HCT116 (cell line): ENCODE results near the gene VIPR2. TPM values are rescaled to one million over a fixed set of nuclear protein-coding genes. Genes with fewer than 3 reads are reported as not detected.

Experiments used
- ATAC-seq: fragments of 200-7000 bp; cut with Tn5 transposase; 2 replicates; pipeline ENCODE4 v1.9.1; 2020; ENCODE audit warnings: mild to moderate bottlenecking, moderate library complexity
- BruUV-seq: library from RNA; stranded (reverse); fragments of 400-500 nt; replicated peaks from 2 replicates; lab custom pipeline; 2021; lab: Mats Ljungman, UMichigan
- CTCF ChIA-PET: fragments of 300-600 bp; sonication (Branson Sonifier 250); formaldehyde crosslinking; loops from one replicate; lab custom pipeline; 2021; ENCODE audit warnings: antibody characterized with exemption; lab: Charles Lee
- POLR2A ChIA-PET: fragments of 300-600, 350-600 bp; sonication (Branson Sonifier 250); formaldehyde crosslinking; loops from one replicate; lab custom pipeline; 2021; ENCODE audit warnings: antibody characterized with exemption; lab: Charles Lee
- RAD21 ChIA-PET, 2 experiments: fragments of 300-600 bp; sonication (Branson Sonifier 250); formaldehyde crosslinking; loops; one replicate each; lab custom pipeline; 2023; ENCODE audit warnings: low total read pairs in 2 of 2; ENCODE audit not compliant: uncharacterized antibody in 2 of 2, unreplicated experiment in 2 of 2, low non-redundant PET in 1 of 2; lab: Charles Lee
- DNase-seq: peaks from one replicate; pipeline ENCODE4 v3.0.0-alpha.2; 2010; ENCODE audit warnings: low read depth, low spot score
- H2AFZ ChIP-seq: fragments of 200-600 bp; shearing (Covaris generic), sonication (generic); 2 replicates; pipeline ENCODE4 v1.6.1; 2017; ENCODE audit warnings: low read depth, mixed run types, mixed read lengths, antibody characterized with exemption, low read length; ENCODE audit not compliant: poor library complexity, severe bottlenecking
- H3K27ac ChIP-seq: 2 replicates; pipeline ENCODE4 v1.5.1; 2012; ENCODE audit warnings: low read depth, low read length
- H3K27me3 ChIP-seq: fragments of 200-600 bp; sonication (generic); 2 replicates; pipeline ENCODE4 v1.6.1; 2016; ENCODE audit warnings: mixed run types, low read length, mixed read lengths; ENCODE audit not compliant: insufficient read depth
- H3K36me3 ChIP-seq, 2 experiments: fragments of 200-500 bp in 1 of 2; fragments of 200-600 bp in 1 of 2; sonication (Bioruptor generic) in 1 of 2; sonication (generic) in 1 of 2; 2 replicates each; pipeline versions ENCODE4 v1.5.1 to v1.6.1; 2014 to 2016; ENCODE audit warnings: low read length in 2 of 2, inconsistent platforms in 1 of 2, mixed read lengths in 1 of 2, mixed run types in 1 of 2; ENCODE audit not compliant: insufficient read depth in 2 of 2, control insufficient read depth in 1 of 2
- H3K4me1 ChIP-seq, 2 experiments: fragments of 200-600 bp in 1 of 2; sonication (generic) in 1 of 2; 2 replicates each; pipeline versions ENCODE4 v1.5.1 to v1.6.1; 2012 to 2017; ENCODE audit warnings: low read length in 2 of 2, inconsistent platforms in 1 of 2, mild to moderate bottlenecking in 1 of 2, mixed read lengths in 1 of 2, mixed run types in 1 of 2, moderate library complexity in 1 of 2; ENCODE audit not compliant: insufficient read depth in 2 of 2, control insufficient read depth in 1 of 2
- H3K4me2 ChIP-seq: fragments of 200-600 bp; sonication (generic); 2 replicates; pipeline ENCODE4 v1.6.1; 2017; ENCODE audit warnings: mixed run types, low read length, mixed read lengths
- H3K4me3 ChIP-seq, 2 experiments: fragments of 200-600 bp in 1 of 2; sonication (generic) in 1 of 2; replicated peaks in 1 of 2; 2 replicates each; pipeline ENCODE4 v1.5.1; 2011 to 2016; ENCODE audit warnings: low read length in 2 of 2, control low read depth in 1 of 2, low read depth in 1 of 2, mild to moderate bottlenecking in 1 of 2, mixed read lengths in 1 of 2, mixed run types in 1 of 2
- H3K79me2 ChIP-seq: fragments of 200-600 bp; sonication (generic); 2 replicates; pipeline ENCODE4 v1.6.1; 2017; ENCODE audit warnings: mild to moderate bottlenecking, mixed run types, low read length, moderate library complexity, mixed read lengths; ENCODE audit not compliant: insufficient read depth
- H3K9ac ChIP-seq: fragments of 200-600 bp; sonication (generic); 2 replicates; pipeline ENCODE4 v1.6.1; 2016; ENCODE audit warnings: low read length, mixed read lengths
- H3K9me2 ChIP-seq: fragments of 200-600 bp; sonication (generic), shearing (Covaris generic); 2 replicates; pipeline ENCODE4 v1.6.1; 2017; ENCODE audit warnings: mixed run types, mild to moderate bottlenecking, moderate library complexity; ENCODE audit not compliant: insufficient read depth
- H3K9me3 ChIP-seq, 2 experiments: fragments of 200-500 bp in 1 of 2; fragments of 200-600 bp in 1 of 2; sonication (Bioruptor generic) in 1 of 2; sonication (generic) in 1 of 2; 2 replicates each; pipeline ENCODE4 v1.6.1; 2014 to 2017; ENCODE audit warnings: low read length in 2 of 2, mixed read lengths in 2 of 2, inconsistent platforms in 1 of 2, low read depth in 1 of 2, mild to moderate bottlenecking in 1 of 2, mixed run types in 1 of 2, moderate library complexity in 1 of 2; ENCODE audit not compliant: control insufficient read depth in 1 of 2, insufficient read depth in 1 of 2
- H4K20me1 ChIP-seq: fragments of 200-600 bp; sonication (generic), shearing (Covaris generic); 2 replicates; pipeline ENCODE4 v1.6.1; 2017; ENCODE audit warnings: mixed run types, mild to moderate bottlenecking, moderate library complexity; ENCODE audit not compliant: insufficient read depth
- CBX3 ChIP-seq: IDR thresholded peaks from 2 replicates; pipeline ENCODE4 v1.6.1; 2012; ENCODE audit warnings: low read depth
- CEBPB ChIP-seq: IDR thresholded peaks from 2 replicates; pipeline ENCODE4 v1.6.1; 2012; ENCODE audit warnings: low read depth
- EGR1 ChIP-seq: IDR thresholded peaks from 2 replicates; pipeline ENCODE4 v1.6.1; 2012; ENCODE audit warnings: low read depth
- ELF1 ChIP-seq: IDR thresholded peaks from 2 replicates; pipeline ENCODE4 v1.6.1; 2012; ENCODE audit warnings: low read depth, borderline replicate concordance
- EZH2 ChIP-seq: fragments of 200-600 bp; sonication (generic); IDR thresholded peaks from 2 replicates; pipeline ENCODE4 v1.6.1; 2017; ENCODE audit warnings: antibody characterized with exemption, mixed run types
- EZH2phosphoT487 ChIP-seq: fragments of 200-600 bp; IDR thresholded peaks from 2 replicates; pipeline ENCODE4 v1.6.1; 2018; ENCODE audit warnings: antibody characterized with exemption, borderline replicate concordance
- FOSL1 ChIP-seq: IDR thresholded peaks from 2 replicates; pipeline ENCODE4 v1.6.1; 2012; ENCODE audit warnings: low read depth
- JUND ChIP-seq: IDR thresholded peaks from 2 replicates; pipeline ENCODE4 v1.6.1; 2012
- SIN3A ChIP-seq: IDR thresholded peaks from 2 replicates; pipeline ENCODE4 v1.6.1; 2012; ENCODE audit warnings: low read depth
- SP1 ChIP-seq: IDR thresholded peaks from 2 replicates; pipeline ENCODE4 v1.6.1; 2012; ENCODE audit warnings: low read depth
- SRF ChIP-seq: IDR thresholded peaks from 2 replicates; pipeline ENCODE4 v1.6.1; 2012; ENCODE audit warnings: low read depth
- TCF7L2 ChIP-seq: IDR thresholded peaks from 2 replicates; pipeline ENCODE4 v1.7.0; 2011; ENCODE audit warnings: borderline replicate concordance, inconsistent platforms; ENCODE audit not compliant: insufficient read depth, insufficient read length; ENCODE audit errors: extremely low read depth
- YY1 ChIP-seq: IDR thresholded peaks from 2 replicates; pipeline ENCODE4 v1.6.1; 2011; ENCODE audit warnings: low read length, low read depth, moderate library complexity, mild to moderate bottlenecking; ENCODE audit not compliant: insufficient replicate concordance; ENCODE audit errors: extremely low read depth
- ZFX ChIP-seq: fragments of 450-650 bp; IDR thresholded peaks from 2 replicates; pipeline ENCODE4 v1.6.1; 2017
- ZNF274 ChIP-seq: fragments of 200-500 bp; sonication (Bioruptor generic); IDR thresholded peaks from 2 replicates; pipeline ENCODE4 v1.6.1; 2014; ENCODE audit warnings: mild to moderate bottlenecking, low read depth, low read length, inconsistent platforms
- intact Hi-C: fragments of 100-400 bp; cut with micrococcal nuclease; formaldehyde crosslinking; loops from 2 replicates; pipeline ENCODE4 v1.10.0; 2022
- total RNA-seq: library from RNA; stranded (reverse); gene quantifications from one replicate; pipeline ENCODE4 v1.2.1, GENCODE V29; 2021; ENCODE audit not compliant: unreplicated experiment
- TF ChIP-seq, protein P1 (sequence below): IDR thresholded peaks from 2 replicates; pipeline ENCODE4 v1.6.1; 2012
- TF ChIP-seq, protein P2 (sequence below): IDR thresholded peaks from 2 replicates; pipeline ENCODE4 v1.6.1; 2012
- TF ChIP-seq, protein P3 (sequence below), 3 experiments: fragments of 200-600 bp in 1 of 3; sonication (generic) in 1 of 3; IDR thresholded peaks in 2 of 3; conservative IDR thresholded peaks in 1 of 3; 2 replicates each; pipeline ENCODE4 v1.5.1; 2012 to 2017; ENCODE audit warnings: low read depth in 2 of 3, low read length in 2 of 3, antibody characterized with exemption in 1 of 3, borderline replicate concordance in 1 of 3, control low read depth in 1 of 3, mild to moderate bottlenecking in 1 of 3, mixed read lengths in 1 of 3, mixed run types in 1 of 3, moderate library complexity in 1 of 3; ENCODE audit not compliant: insufficient read depth in 1 of 3
- TF ChIP-seq, protein P4 (sequence below): IDR thresholded peaks from 2 replicates; pipeline ENCODE4 v1.6.1; 2012; ENCODE audit warnings: low read depth

The VIPR2 gene
- total RNA-seq, 1 experiment from 2014 or later: 0.10 TPM

DNA sequence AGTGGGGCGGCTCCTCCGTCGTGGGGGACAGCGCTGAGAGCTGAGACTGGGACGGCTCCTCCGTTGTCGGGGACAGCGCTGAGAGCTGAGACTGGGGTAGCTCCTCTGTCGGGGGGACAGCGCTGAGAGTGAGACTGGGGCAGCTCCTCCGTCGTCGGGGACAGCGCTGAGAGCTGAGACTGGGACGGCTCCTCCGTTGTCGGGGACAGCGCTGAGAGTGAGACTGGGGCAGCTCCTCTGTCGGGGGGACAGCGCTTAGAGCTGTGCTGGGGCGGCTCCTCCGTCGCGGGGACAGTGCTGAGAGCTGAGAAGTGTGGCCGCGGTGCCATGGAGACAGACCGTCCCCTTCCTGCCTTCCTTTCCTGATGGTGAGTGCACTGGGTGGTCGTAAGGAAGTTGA, 151.9 kb downstream of the VIPR2 start:
- Histone ChIP-seq H3K27me3 (0 out of 2 replicates have a peak, but pooled peaks cover 4% of the 10 kb centered on the region), H3K9ac (no peak overlapping the region), H3K4me3 (no peak overlapping the region), H3K9me3 (no peaks in the 10 kb centered on the region), H3K79me2 (no peaks in the 10 kb centered on the region), H3K36me3 (no peaks in the 10 kb centered on the region), H3K4me2 (no peak overlapping the region), H2AFZ (no peak overlapping the region), H3K9me2 (no peaks in the 10 kb centered on the region), H3K4me1 (no peaks in the 10 kb centered on the region), H4K20me1 (no peaks in the 10 kb centered on the region), H3K27ac (no peak overlapping the region)
- DNase-seq (no peak), ATAC-seq (no peak)
- CTCF ChIA-PET: no interaction called here
- no TSS peak for BruUV-seq
- RAD21 ChIA-PET: no interaction called here
- POLR2A ChIA-PET: no interaction called here
- intact Hi-C loops: no loop called here
- TF ChIP-seq EZH2phosphoT487 (no peak), EZH2 (no peak), EGR1 (no peak), SP1 (no peak), TCF7L2 (no peak), FOSL1 (no peak), CBX3 (no peak), YY1 (no peak), CEBPB (no peak), ZFX (no peak), SRF (no peak), ZNF274 (no peak), ELF1 (no peak), SIN3A (no peak), JUND (no peak)
- TF ChIP-seq, protein P1, sequence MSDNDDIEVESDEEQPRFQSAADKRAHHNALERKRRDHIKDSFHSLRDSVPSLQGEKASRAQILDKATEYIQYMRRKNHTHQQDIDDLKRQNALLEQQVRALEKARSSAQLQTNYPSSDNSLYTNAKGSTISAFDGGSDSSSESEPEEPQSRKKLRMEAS: no peak
- TF ChIP-seq, protein P2, sequence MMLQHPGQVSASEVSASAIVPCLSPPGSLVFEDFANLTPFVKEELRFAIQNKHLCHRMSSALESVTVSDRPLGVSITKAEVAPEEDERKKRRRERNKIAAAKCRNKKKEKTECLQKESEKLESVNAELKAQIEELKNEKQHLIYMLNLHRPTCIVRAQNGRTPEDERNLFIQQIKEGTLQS: no peak
- TF ChIP-seq, protein P3, sequence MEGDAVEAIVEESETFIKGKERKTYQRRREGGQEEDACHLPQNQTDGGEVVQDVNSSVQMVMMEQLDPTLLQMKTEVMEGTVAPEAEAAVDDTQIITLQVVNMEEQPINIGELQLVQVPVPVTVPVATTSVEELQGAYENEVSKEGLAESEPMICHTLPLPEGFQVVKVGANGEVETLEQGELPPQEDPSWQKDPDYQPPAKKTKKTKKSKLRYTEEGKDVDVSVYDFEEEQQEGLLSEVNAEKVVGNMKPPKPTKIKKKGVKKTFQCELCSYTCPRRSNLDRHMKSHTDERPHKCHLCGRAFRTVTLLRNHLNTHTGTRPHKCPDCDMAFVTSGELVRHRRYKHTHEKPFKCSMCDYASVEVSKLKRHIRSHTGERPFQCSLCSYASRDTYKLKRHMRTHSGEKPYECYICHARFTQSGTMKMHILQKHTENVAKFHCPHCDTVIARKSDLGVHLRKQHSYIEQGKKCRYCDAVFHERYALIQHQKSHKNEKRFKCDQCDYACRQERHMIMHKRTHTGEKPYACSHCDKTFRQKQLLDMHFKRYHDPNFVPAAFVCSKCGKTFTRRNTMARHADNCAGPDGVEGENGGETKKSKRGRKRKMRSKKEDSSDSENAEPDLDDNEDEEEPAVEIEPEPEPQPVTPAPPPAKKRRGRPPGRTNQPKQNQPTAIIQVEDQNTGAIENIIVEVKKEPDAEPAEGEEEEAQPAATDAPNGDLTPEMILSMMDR (IDR thresholded peaks at IDR 0.05 in 2 of 3, conservative IDR thresholded peaks at IDR 0.05 in 1 of 3; ENCODE audit: borderline replicate concordance in 1 of 3, insufficient read depth in 1 of 3, low read depth in 2 of 3, low read length in 2 of 3): no peak
- TF ChIP-seq, protein P4, sequence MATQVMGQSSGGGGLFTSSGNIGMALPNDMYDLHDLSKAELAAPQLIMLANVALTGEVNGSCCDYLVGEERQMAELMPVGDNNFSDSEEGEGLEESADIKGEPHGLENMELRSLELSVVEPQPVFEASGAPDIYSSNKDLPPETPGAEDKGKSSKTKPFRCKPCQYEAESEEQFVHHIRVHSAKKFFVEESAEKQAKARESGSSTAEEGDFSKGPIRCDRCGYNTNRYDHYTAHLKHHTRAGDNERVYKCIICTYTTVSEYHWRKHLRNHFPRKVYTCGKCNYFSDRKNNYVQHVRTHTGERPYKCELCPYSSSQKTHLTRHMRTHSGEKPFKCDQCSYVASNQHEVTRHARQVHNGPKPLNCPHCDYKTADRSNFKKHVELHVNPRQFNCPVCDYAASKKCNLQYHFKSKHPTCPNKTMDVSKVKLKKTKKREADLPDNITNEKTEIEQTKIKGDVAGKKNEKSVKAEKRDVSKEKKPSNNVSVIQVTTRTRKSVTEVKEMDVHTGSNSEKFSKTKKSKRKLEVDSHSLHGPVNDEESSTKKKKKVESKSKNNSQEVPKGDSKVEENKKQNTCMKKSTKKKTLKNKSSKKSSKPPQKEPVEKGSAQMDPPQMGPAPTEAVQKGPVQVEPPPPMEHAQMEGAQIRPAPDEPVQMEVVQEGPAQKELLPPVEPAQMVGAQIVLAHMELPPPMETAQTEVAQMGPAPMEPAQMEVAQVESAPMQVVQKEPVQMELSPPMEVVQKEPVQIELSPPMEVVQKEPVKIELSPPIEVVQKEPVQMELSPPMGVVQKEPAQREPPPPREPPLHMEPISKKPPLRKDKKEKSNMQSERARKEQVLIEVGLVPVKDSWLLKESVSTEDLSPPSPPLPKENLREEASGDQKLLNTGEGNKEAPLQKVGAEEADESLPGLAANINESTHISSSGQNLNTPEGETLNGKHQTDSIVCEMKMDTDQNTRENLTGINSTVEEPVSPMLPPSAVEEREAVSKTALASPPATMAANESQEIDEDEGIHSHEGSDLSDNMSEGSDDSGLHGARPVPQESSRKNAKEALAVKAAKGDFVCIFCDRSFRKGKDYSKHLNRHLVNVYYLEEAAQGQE: no peak
